ENCODE measurements around the gene SUCLG2. TPM values are rescaled to one million over a fixed set of nuclear protein-coding genes. Genes with fewer than 3 reads are reported as not detected.

The SUCLG2 gene
- total RNA-seq, 1 experiment from 2014 or later, result 41.4 TPM

GRCh38 chr3:67468511-67468910 is 185.9 kb downstream of the SUCLG2 start:
- no peaks in the 10 kb centered on the region for H3K27me3 ChIP-seq (ENCODE audit: control insufficient read depth, insufficient read depth, low read length)
- no peak overlapping the region for H3K4me3 ChIP-seq (ENCODE audit: insufficient read depth, low read depth, low read length)
- no peak for DNase-seq
- H3K36me3 ChIP-seq (replicated peaks; ENCODE audit: control insufficient read depth, insufficient read depth, low read length), result no peaks in the 10 kb centered on the region

- Histone ChIP-seq H3K27me3 (ENCODE audit: control insufficient read depth, insufficient read depth, low read length) (no peaks in the 10 kb centered on the region), H3K36me3 (replicated peaks; ENCODE audit: control insufficient read depth, insufficient read depth, low read length) (no peaks in the 10 kb centered on the region), H3K4me3 (ENCODE audit: insufficient read depth, low read depth, low read length) (no peak overlapping the region)
- no peak for DNase-seq
Observed at GRCh38 chr3:67463656-67464055, 190.8 kb downstream of the SUCLG2 start.

- no peak for DNase-seq
- no peaks in the 10 kb centered on the region for H3K27me3 ChIP-seq (ENCODE audit: control insufficient read depth, insufficient read depth, low read length)
- H3K36me3 ChIP-seq (replicated peaks; ENCODE audit: control insufficient read depth, insufficient read depth, low read length), result no peaks in the 10 kb centered on the region
- H3K4me3 ChIP-seq (ENCODE audit: insufficient read depth, low read depth, low read length), result no peak overlapping the region
Observed at GRCh38 chr3:67462187-67462586, 192.2 kb downstream of the SUCLG2 start.

- DNase-seq, result no peak
- no peak overlapping the region for H3K4me3 ChIP-seq (ENCODE audit: insufficient read depth, low read depth, low read length)
- H3K27me3 ChIP-seq (ENCODE audit: control insufficient read depth, insufficient read depth, low read length), result no peaks in the 10 kb centered on the region
- no peaks in the 10 kb centered on the region for H3K36me3 ChIP-seq (replicated peaks; ENCODE audit: control insufficient read depth, insufficient read depth, low read length)
Observed at GRCh38 chr3:67461667-67462142, 192.7 kb downstream of the SUCLG2 start.

GRCh38 chr3:67460841-67461510 is 193.4 kb downstream of the SUCLG2 start:
- H3K4me3 ChIP-seq (ENCODE audit: insufficient read depth, low read depth, low read length), result no peak overlapping the region
- no peaks in the 10 kb centered on the region for H3K27me3 ChIP-seq (ENCODE audit: control insufficient read depth, insufficient read depth, low read length)
- no peak for DNase-seq
- no peaks in the 10 kb centered on the region for H3K36me3 ChIP-seq (replicated peaks; ENCODE audit: control insufficient read depth, insufficient read depth, low read length)

- no peak for DNase-seq
- Histone ChIP-seq H3K36me3 (replicated peaks; ENCODE audit: control insufficient read depth, insufficient read depth, low read length) (no peaks in the 10 kb centered on the region), H3K4me3 (ENCODE audit: insufficient read depth, low read depth, low read length) (no peak overlapping the region), H3K27me3 (ENCODE audit: control insufficient read depth, insufficient read depth, low read length) (no peaks in the 10 kb centered on the region)
Observed at GRCh38 chr3:67459796-67460195, 194.6 kb downstream of the SUCLG2 start.

- Histone ChIP-seq H3K4me3 (ENCODE audit: insufficient read depth, low read depth, low read length) (no peak overlapping the region), H3K27me3 (ENCODE audit: control insufficient read depth, insufficient read depth, low read length) (no peaks in the 10 kb centered on the region), H3K36me3 (replicated peaks; ENCODE audit: control insufficient read depth, insufficient read depth, low read length) (no peaks in the 10 kb centered on the region)
- DNase-seq, result no peak
Observed at GRCh38 chr3:67458896-67459530, 195.4 kb downstream of the SUCLG2 start.

- Histone ChIP-seq H3K4me3 (ENCODE audit: insufficient read depth, low read depth, low read length) (no peak overlapping the region), H3K36me3 (replicated peaks; ENCODE audit: control insufficient read depth, insufficient read depth, low read length) (no peaks in the 10 kb centered on the region), H3K27me3 (ENCODE audit: control insufficient read depth, insufficient read depth, low read length) (no peaks in the 10 kb centered on the region)
- no peak for DNase-seq
Observed at GRCh38 chr3:67458408-67458807, 196.0 kb downstream of the SUCLG2 start.

GRCh38 chr3:67453628-67454027 is 200.8 kb downstream of the SUCLG2 start:
- no peaks in the 10 kb centered on the region for H3K27me3 ChIP-seq (ENCODE audit: control insufficient read depth, insufficient read depth, low read length)
- no peak overlapping the region for H3K4me3 ChIP-seq (ENCODE audit: insufficient read depth, low read depth, low read length)
- H3K36me3 ChIP-seq (replicated peaks; ENCODE audit: control insufficient read depth, insufficient read depth, low read length), result no peaks in the 10 kb centered on the region
- DNase-seq, result no peak

- Histone ChIP-seq H3K36me3 (replicated peaks; ENCODE audit: control insufficient read depth, insufficient read depth, low read length) (no peaks in the 10 kb centered on the region), H3K27me3 (ENCODE audit: control insufficient read depth, insufficient read depth, low read length) (no peaks in the 10 kb centered on the region), H3K4me3 (ENCODE audit: insufficient read depth, low read depth, low read length) (no peak overlapping the region)
- no peak for DNase-seq
Observed at GRCh38 chr3:67450153-67450552, 204.3 kb downstream of the SUCLG2 start.

GRCh38 chr3:67447393-67447792 is 207.0 kb downstream of the SUCLG2 start:
- H3K4me3 ChIP-seq (ENCODE audit: insufficient read depth, low read depth, low read length), result no peak overlapping the region
- no peaks in the 10 kb centered on the region for H3K36me3 ChIP-seq (replicated peaks; ENCODE audit: control insufficient read depth, insufficient read depth, low read length)
- no peak for DNase-seq
- no peaks in the 10 kb centered on the region for H3K27me3 ChIP-seq (ENCODE audit: control insufficient read depth, insufficient read depth, low read length)

GRCh38 chr3:67437789-67438188 is 216.6 kb downstream of the SUCLG2 start:
- H3K4me3 ChIP-seq (ENCODE audit: insufficient read depth, low read depth, low read length), result no peak overlapping the region
- H3K36me3 ChIP-seq (replicated peaks; ENCODE audit: control insufficient read depth, insufficient read depth, low read length), result no peaks in the 10 kb centered on the region
- H3K27me3 ChIP-seq (ENCODE audit: control insufficient read depth, insufficient read depth, low read length), result no peaks in the 10 kb centered on the region
- no peak for DNase-seq

- H3K36me3 ChIP-seq (replicated peaks; ENCODE audit: control insufficient read depth, insufficient read depth, low read length), result no peaks in the 10 kb centered on the region
- H3K4me3 ChIP-seq (ENCODE audit: insufficient read depth, low read depth, low read length), result no peak overlapping the region
- H3K27me3 ChIP-seq (ENCODE audit: control insufficient read depth, insufficient read depth, low read length), result no peaks in the 10 kb centered on the region
- DNase-seq, result no peak
Observed at GRCh38 chr3:67437090-67437489, 217.3 kb downstream of the SUCLG2 start.

- Histone ChIP-seq H3K4me3 (ENCODE audit: insufficient read depth, low read depth, low read length) (no peak overlapping the region), H3K36me3 (replicated peaks; ENCODE audit: control insufficient read depth, insufficient read depth, low read length) (no peaks in the 10 kb centered on the region), H3K27me3 (ENCODE audit: control insufficient read depth, insufficient read depth, low read length) (no peaks in the 10 kb centered on the region)
- DNase-seq, result no peak
Observed at GRCh38 chr3:67433109-67433508, 221.3 kb downstream of the SUCLG2 start.

GRCh38 chr3:67431887-67432286 is 222.5 kb downstream of the SUCLG2 start:
- no peaks in the 10 kb centered on the region for H3K27me3 ChIP-seq (ENCODE audit: control insufficient read depth, insufficient read depth, low read length)
- no peak for DNase-seq
- H3K4me3 ChIP-seq (ENCODE audit: insufficient read depth, low read depth, low read length), result no peak overlapping the region

More at GRCh38 chr3:67431887-67432286, 222.5 kb downstream of the SUCLG2 start:
- H3K36me3 ChIP-seq (replicated peaks; ENCODE audit: control insufficient read depth, insufficient read depth, low read length), result no peaks in the 10 kb centered on the region
